PC-3 (cell line): ENCODE data around the gene YARS2. TPM values are rescaled to one million over a fixed set of nuclear protein-coding genes. Genes with fewer than 3 reads are reported as not detected.

Experiments
- ATAC-seq: fragments of 200-7000 bp; cut with Tn5 transposase; 2 replicates; pipeline ENCODE4 v1.9.1; 2020; ENCODE audit warnings: mild to moderate bottlenecking, moderate library complexity
- BruUV-seq: library from RNA; stranded (reverse); fragments of 400-500 nt; replicated peaks from 2 replicates; lab custom pipeline; 2021; lab: Mats Ljungman, UMichigan
- CTCF ChIA-PET: fragments of 300-600 bp; sonication (Branson Sonifier 250); formaldehyde crosslinking; loops from one replicate; lab custom pipeline; 2022; ENCODE audit warnings: antibody characterized with exemption; lab: Charles Lee
- POLR2A ChIA-PET: fragments of 300-600 bp; sonication (Branson Sonifier 250); formaldehyde crosslinking; loops from one replicate; lab custom pipeline; 2022; ENCODE audit warnings: antibody characterized with exemption; ENCODE audit not compliant: unreplicated experiment; lab: Charles Lee
- DNase-seq: peaks from one replicate; pipeline ENCODE4 v3.0.0-alpha.2; 2015
- H2AFZ ChIP-seq: fragments of 300-600 bp; sonication (generic); 2 replicates; pipeline ENCODE4 v1.6.0; 2016; ENCODE audit warnings: antibody characterized with exemption, low read length
- H3F3A ChIP-seq: fragments of 300-600 bp; sonication (generic); one replicate; pipeline ENCODE4 v1.6.0; 2017; ENCODE audit warnings: antibody characterized with exemption, low read length, control low read depth, mild to moderate bottlenecking; ENCODE audit not compliant: unreplicated experiment
- H3K27ac ChIP-seq: fragments of 300-600 bp; sonication (generic); 2 replicates; pipeline ENCODE4 v1.5.1; 2016; ENCODE audit warnings: mild to moderate bottlenecking, low read length
- H3K27me3 ChIP-seq: fragments of 300-600 bp; sonication (generic); 2 replicates; pipeline ENCODE4 v1.6.1; 2016; ENCODE audit warnings: low read length, mixed read lengths
- H3K36me3 ChIP-seq: fragments of 300-600 bp; sonication (generic); 2 replicates; pipeline ENCODE4 v1.6.1; 2016; ENCODE audit warnings: low read depth, mixed run types, low read length, mixed read lengths
- H3K4me1 ChIP-seq: fragments of 300-600 bp; sonication (generic); 2 replicates; pipeline ENCODE4 v1.5.1; 2016; ENCODE audit warnings: low read length; ENCODE audit not compliant: insufficient read depth
- H3K4me2 ChIP-seq: fragments of 300-600 bp; sonication (generic); 2 replicates; pipeline ENCODE4 v1.6.0; 2016; ENCODE audit warnings: low read length
- H3K4me3 ChIP-seq: fragments of 300-600 bp; sonication (generic); 2 replicates; pipeline ENCODE4 v1.5.1; 2016; ENCODE audit warnings: mild to moderate bottlenecking, low read length, mixed read lengths
- H3K79me2 ChIP-seq: fragments of 300-600 bp; sonication (generic); 2 replicates; pipeline ENCODE4 v1.6.1; 2017; ENCODE audit warnings: low read length, mixed read lengths
- H3K9ac ChIP-seq: fragments of 300-600 bp; sonication (generic); 2 replicates; pipeline ENCODE4 v1.6.0; 2016; ENCODE audit warnings: mild to moderate bottlenecking, low read length
- H3K9me2 ChIP-seq: fragments of 300-600 bp; sonication (generic); replicated peaks from 2 replicates; pipeline ENCODE4 v1.6.1; 2016; ENCODE audit warnings: mixed run types, low read length, mixed read lengths
- H3K9me3 ChIP-seq: fragments of 300-600 bp; sonication (generic); 2 replicates; pipeline ENCODE4 v1.6.1; 2016; ENCODE audit warnings: low read length, mixed read lengths
- H4K20me1 ChIP-seq: fragments of 300-600 bp; sonication (generic); 2 replicates; pipeline ENCODE4 v1.6.1; 2016; ENCODE audit warnings: low read length, mixed read lengths
- EZH2 ChIP-seq: fragments of 300-600 bp; sonication (generic); IDR thresholded peaks from one replicate; pipeline ENCODE4 v1.6.1; 2017; ENCODE audit warnings: antibody characterized with exemption, mild to moderate bottlenecking, low read length; ENCODE audit not compliant: unreplicated experiment
- EZH2phosphoT487 ChIP-seq: fragments of 300-600 bp; sonication (generic); IDR thresholded peaks from 2 replicates; pipeline ENCODE4 v1.6.1; 2018; ENCODE audit warnings: mild to moderate bottlenecking, antibody characterized with exemption, low read length, borderline replicate concordance
- intact Hi-C: fragments of 100-400 bp; cut with micrococcal nuclease; formaldehyde crosslinking; loops from 2 replicates; pipeline ENCODE4 v1.9.0; 2023
- total RNA-seq: library from RNA; depleted of rRNA; stranded (reverse); fragments of >200 nt; gene quantifications from 2 replicates; pipeline ENCODE4 v1.2.3, GENCODE V29; 2014
- TF ChIP-seq, protein P1 (sequence below): fragments of 300-600 bp; sonication (generic); conservative IDR thresholded peaks from 2 replicates; pipeline ENCODE4 v1.5.1; 2017; ENCODE audit warnings: antibody characterized with exemption, low read depth, mild to moderate bottlenecking, low read length

YARS2 gene
- total RNA-seq, 1 experiment from 2014 or later, result 37.4 TPM

DNA sequence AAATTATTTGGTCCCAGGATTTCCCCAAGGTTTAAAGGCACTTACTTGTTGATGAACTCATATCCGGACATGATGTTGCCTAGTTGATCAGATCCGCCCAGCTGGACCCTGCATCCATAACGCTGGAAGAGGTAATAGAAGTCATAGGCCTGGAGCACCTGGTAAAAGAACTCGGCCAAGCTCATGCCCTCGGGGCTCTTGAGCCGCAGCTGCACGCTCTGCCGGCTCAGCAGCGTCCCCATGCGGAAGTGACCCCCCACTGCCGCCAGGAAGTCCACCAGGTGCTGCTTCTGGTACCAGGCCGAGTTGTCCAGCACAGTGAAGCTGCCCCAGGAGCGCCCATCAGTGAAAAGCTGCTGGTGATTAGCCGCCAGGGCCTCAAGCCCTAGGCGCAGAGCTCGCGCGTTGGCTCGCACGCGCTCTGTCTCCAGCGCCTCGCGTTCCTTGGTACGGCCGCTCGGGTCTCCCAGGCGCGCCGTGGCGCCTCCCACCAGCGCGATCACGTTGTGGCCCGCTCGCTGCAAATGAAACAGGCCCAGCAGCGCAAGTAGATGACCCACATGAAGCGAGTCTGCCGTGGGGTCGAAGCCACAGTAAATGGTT, 545 bp downstream of the YARS2 start:
- Histone ChIP-seq H3K4me3 (peak overlapping the region; percentile 93), H3K36me3 (peaks cover 18% of the 10 kb centered on the region), H3F3A (no peaks in the 10 kb centered on the region), H3K9me2 (no peaks in the 10 kb centered on the region), H3K79me2 (peaks cover 34% of the 10 kb centered on the region), H3K27me3 (no peaks in the 10 kb centered on the region), H3K9me3 (no peaks in the 10 kb centered on the region), H3K27ac (peak overlapping the region; percentile 85), H3K4me1 (peaks cover 22% of the 10 kb centered on the region), H3K9ac (peak overlapping the region; percentile 97), H3K4me2 (peak overlapping the region; percentile 94), H2AFZ (peak overlapping the region; percentile 93), H4K20me1 (no peaks in the 10 kb centered on the region; the same call in 1 of the 2 replicates)
- no peak for TF ChIP-seq EZH2
- TF ChIP-seq, protein P1, sequence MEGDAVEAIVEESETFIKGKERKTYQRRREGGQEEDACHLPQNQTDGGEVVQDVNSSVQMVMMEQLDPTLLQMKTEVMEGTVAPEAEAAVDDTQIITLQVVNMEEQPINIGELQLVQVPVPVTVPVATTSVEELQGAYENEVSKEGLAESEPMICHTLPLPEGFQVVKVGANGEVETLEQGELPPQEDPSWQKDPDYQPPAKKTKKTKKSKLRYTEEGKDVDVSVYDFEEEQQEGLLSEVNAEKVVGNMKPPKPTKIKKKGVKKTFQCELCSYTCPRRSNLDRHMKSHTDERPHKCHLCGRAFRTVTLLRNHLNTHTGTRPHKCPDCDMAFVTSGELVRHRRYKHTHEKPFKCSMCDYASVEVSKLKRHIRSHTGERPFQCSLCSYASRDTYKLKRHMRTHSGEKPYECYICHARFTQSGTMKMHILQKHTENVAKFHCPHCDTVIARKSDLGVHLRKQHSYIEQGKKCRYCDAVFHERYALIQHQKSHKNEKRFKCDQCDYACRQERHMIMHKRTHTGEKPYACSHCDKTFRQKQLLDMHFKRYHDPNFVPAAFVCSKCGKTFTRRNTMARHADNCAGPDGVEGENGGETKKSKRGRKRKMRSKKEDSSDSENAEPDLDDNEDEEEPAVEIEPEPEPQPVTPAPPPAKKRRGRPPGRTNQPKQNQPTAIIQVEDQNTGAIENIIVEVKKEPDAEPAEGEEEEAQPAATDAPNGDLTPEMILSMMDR, result peak; percentile 66
- CTCF ChIA-PET, result interaction anchor here (0.6 to 1.2 kb wide), 5 partner anchors 142 to 1102 kb away, joined by 3 to 6 read pairs (median 4); partner anchors contain the start of gene PKP2
- ATAC-seq (peak; percentile 63), DNase-seq (peak; percentile 91)
- BruUV-seq, result TSS peak; percentile 84
- intact Hi-C loops, result loop anchor here (1.0 to 10.0 kb wide), 6 partner anchors 76 to 1100 kb away; partner anchors contain the start of genes DNM1L and ETFBKMT
- POLR2A ChIA-PET, result interaction anchor here (0.5 to 2.2 kb wide), 8 partner anchors 76 to 690 kb away, joined by 3 to 8 read pairs (median 4); partner anchors contain the start of genes DNM1L and PKP2

DNA sequence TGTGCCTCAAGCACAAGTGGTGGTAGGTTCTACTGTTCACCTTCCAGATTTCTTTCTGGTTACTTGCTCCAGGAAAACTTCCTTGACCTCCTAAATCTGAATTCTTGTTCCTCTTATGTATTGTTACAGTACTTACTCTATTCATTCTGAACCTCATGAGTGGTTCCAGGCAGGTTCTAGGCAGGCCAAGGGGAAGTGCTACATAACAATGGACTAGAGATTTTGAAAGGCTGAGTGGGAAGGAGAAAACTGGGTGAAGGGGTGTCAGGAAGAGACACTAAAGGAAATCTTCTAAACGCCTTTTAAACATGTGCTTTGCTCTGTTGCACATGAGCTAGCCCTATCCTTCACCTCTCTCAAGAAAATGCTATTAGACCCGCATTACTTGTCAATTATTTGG, 1.6 kb downstream of the YARS2 start:
- Histone ChIP-seq H3K4me3 (peak overlapping the region; percentile 93), H3F3A (no peaks in the 10 kb centered on the region), H3K9ac (peak overlapping the region; percentile 97), H3K27me3 (no peaks in the 10 kb centered on the region), H3K4me1 (peaks cover 22% of the 10 kb centered on the region), H3K36me3 (peaks cover 23% of the 10 kb centered on the region), H3K27ac (peak overlapping the region; percentile 85), H3K79me2 (peaks cover 34% of the 10 kb centered on the region), H4K20me1 (no peaks in the 10 kb centered on the region; the same call in 1 of the 2 replicates), H2AFZ (no peak overlapping the region), H3K9me3 (no peaks in the 10 kb centered on the region), H3K4me2 (peak overlapping the region; percentile 94), H3K9me2 (no peaks in the 10 kb centered on the region)
- ATAC-seq, result no peak
- no peak for TF ChIP-seq EZH2phosphoT487
- TF ChIP-seq, protein P1, result no peak
- TF ChIP-seq EZH2, result no peak
- no TSS peak for BruUV-seq
- ChIA-PET CTCF (no interaction called here), POLR2A (no interaction called here)
- DNase-seq, result peak; percentile 35
- intact Hi-C loops, result loop anchor here (2.0 to 10.0 kb wide), 3 partner anchors 75 to 1099 kb away; partner anchors contain the start of genes DNM1L and ETFBKMT

DNA sequence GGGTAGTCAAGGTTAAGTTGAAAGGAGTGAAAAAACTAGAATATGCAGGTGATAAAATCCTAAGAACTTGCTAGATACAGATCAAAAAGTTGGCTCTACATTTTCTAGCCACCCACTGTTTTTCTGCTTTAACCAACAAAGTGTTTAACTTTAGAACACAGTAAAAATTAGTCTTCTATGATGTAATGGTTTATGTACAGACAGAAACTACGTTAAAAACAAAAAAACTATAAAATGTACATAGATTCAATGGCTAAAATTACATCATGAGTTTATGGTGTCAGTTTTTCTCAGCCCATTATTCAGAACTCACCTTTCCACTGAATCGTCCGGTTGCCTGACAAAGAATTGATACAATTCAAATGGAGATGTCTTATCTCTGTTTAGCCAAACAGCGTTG, 2.1 kb downstream of the YARS2 start:
- TF ChIP-seq, protein P1, result no peak
- TF ChIP-seq EZH2phosphoT487 (no peak), EZH2 (no peak)
- POLR2A ChIA-PET, result no interaction called here
- Histone ChIP-seq H3K4me2 (peak overlapping the region; percentile 94), H3K9me2 (no peaks in the 10 kb centered on the region), H3K27me3 (no peaks in the 10 kb centered on the region), H3K27ac (peak overlapping the region; percentile 85), H3K4me3 (peak overlapping the region; percentile 93), H3K9me3 (no peaks in the 10 kb centered on the region), H3F3A (no peaks in the 10 kb centered on the region), H3K9ac (peak overlapping the region; percentile 97), H4K20me1 (no peaks in the 10 kb centered on the region; the same call in 1 of the 2 replicates), H3K79me2 (peaks cover 34% of the 10 kb centered on the region), H3K4me1 (peaks cover 22% of the 10 kb centered on the region), H3K36me3 (peaks cover 25% of the 10 kb centered on the region), H2AFZ (no peak overlapping the region)
- CTCF ChIA-PET, result no interaction called here
- intact Hi-C loops, result loop anchor here (2.0 to 10.0 kb wide), 3 partner anchors 75 to 1099 kb away; partner anchors contain the start of genes DNM1L and ETFBKMT
- no peak for ATAC-seq
- BruUV-seq, result no TSS peak
- DNase-seq, result no peak
